NT2/D1 (cell line): ENCODE measurements around the gene COQ2.

Experiments
- YY1 ChIP-seq: IDR thresholded peaks from 2 replicates; pipeline ENCODE4 v1.6.1; 2011; ENCODE audit not compliant: insufficient read length, insufficient read depth
- ZNF274 ChIP-seq: IDR thresholded peaks from 2 replicates; pipeline ENCODE4 v1.6.1; 2011; ENCODE audit warnings: mild to moderate bottlenecking, low read depth, low read length

GRCh38 chr4:83224502-83225197, 59.9 kb downstream of the COQ2 start:
- TF ChIP-seq ZNF274 (no peak), YY1 (no peak)
